Measurements from ENCODE around the gene VTI1B.

DNA sequence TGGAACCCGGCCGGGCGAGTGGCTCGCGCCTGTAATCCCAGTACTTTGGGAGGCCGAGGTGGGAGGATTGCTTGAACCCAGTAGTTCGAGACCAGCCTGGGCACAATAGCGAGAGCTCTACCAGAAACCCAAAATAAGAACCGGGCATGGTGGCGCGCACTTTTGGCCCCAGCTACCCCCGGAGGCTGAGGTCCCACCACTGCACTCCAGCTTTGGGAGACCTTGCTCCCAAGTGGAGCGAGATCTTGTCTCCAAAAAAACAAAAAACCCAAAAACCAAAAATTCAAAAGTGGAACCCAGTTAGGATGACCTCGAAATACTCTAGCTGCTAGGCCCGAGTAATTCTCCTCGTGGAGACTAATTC is 769 bp upstream of the VTI1B start:
- TF ChIP-seq CTCF (IDR thresholded peaks at IDR 0.05; ENCODE audit: insufficient read depth, low read depth, low read length) (no peak), EZH2 (IDR thresholded peaks at IDR 0.05; ENCODE audit: insufficient read depth, low read length) (no peak)

Data from astrocyte (in vitro differentiated cells and primary cell).